HepG2 (cell line): ENCODE results near the gene PAPPA. TPM values are rescaled to one million over a fixed set of nuclear protein-coding genes. Genes with fewer than 3 reads are reported as not detected.

Experiments
- ATAC-seq: fragments of 200-7000 bp; cut with Tn5 transposase; 3 replicates; pipeline ENCODE4 v1.9.1; 2020; ENCODE audit warnings: mild to moderate bottlenecking, moderate library complexity
- BruUV-seq: library from RNA; stranded (reverse); fragments of 400-500 nt; replicated peaks from 2 replicates; lab custom pipeline; 2021; lab: Mats Ljungman, UMichigan
- CTCF ChIA-PET: fragments of 300-600 bp; formaldehyde crosslinking; extraction: SDS; loops from one replicate; lab custom pipeline; 2021; ENCODE audit warnings: low total read pairs, inconsistent platforms, low intra/inter-chr PET ratio; lab: Yijun Ruan, JAX
- POLR2A ChIA-PET: fragments of 350-600 bp; sonication (Branson Sonifier 250); formaldehyde crosslinking; loops from one replicate; lab custom pipeline; 2020; ENCODE audit warnings: antibody characterized with exemption, inconsistent platforms; lab: Yijun Ruan, JAX
- DNase-seq: peaks from one replicate; pipeline ENCODE4 v3.0.0-alpha.2; 2015; ENCODE audit warnings: low spot score
- FAIRE-seq: peaks from 3 replicates; lab custom pipeline; 2011; peaks lifted over from hg19 to GRCh38; lab: Jason Lieb, UNC
- H2AFZ ChIP-seq: one replicate; pipeline ENCODE4 v1.6.1; 2011; ENCODE audit warnings: low read length, inconsistent platforms
- H3K27ac ChIP-seq: fragments of 300-600 bp; 3 replicates; pipeline ENCODE4 v1.8.0; 2011; ENCODE audit warnings: mixed run types, mild to moderate bottlenecking, mixed read lengths, low read length, inconsistent platforms; ENCODE audit not compliant: insufficient read depth; ENCODE audit errors: extremely low read length
- H3K27me3 ChIP-seq, 2 experiments: fragments of 200-600 bp in 1 of 2; 2 replicates in 1 of 2; 3 replicates in 1 of 2; pipeline versions ENCODE4 v1.6.0 to v1.8.0; 2011; ENCODE audit warnings: low read length in 2 of 2, mild to moderate bottlenecking in 2 of 2, moderate library complexity in 2 of 2, inconsistent platforms in 1 of 2; ENCODE audit not compliant: insufficient read depth in 2 of 2, control insufficient read depth in 1 of 2
- H3K36me3 ChIP-seq, 2 experiments: fragments of 200-600 bp in 1 of 2; replicated peaks in 1 of 2; 2 replicates in 1 of 2; 3 replicates in 1 of 2; pipeline versions ENCODE4 v1.5.1 to v1.8.0; 2011; ENCODE audit warnings: low read length in 2 of 2, inconsistent platforms in 1 of 2; ENCODE audit not compliant: insufficient read depth in 2 of 2, control insufficient read depth in 1 of 2
- H3K4me1 ChIP-seq: 2 replicates; pipeline ENCODE4 v1.5.1; 2012; ENCODE audit warnings: low read length, inconsistent platforms; ENCODE audit not compliant: insufficient read depth
- H3K4me2 ChIP-seq: 2 replicates; pipeline ENCODE4 v1.6.0; 2011; ENCODE audit warnings: low read depth, low read length, inconsistent platforms
- H3K4me3 ChIP-seq, 3 experiments: fragments of 200-600 bp in 1 of 3; sonication (generic), shearing (Covaris generic) in 1 of 3; replicated peaks in 1 of 3; 2 replicates each; pipeline ENCODE4 v1.5.1; 2011 to 2016; ENCODE audit warnings: low read length in 3 of 3, inconsistent platforms in 2 of 3, low read depth in 2 of 3, mild to moderate bottlenecking in 2 of 3, control low read depth in 1 of 3, mixed read lengths in 1 of 3; ENCODE audit not compliant: insufficient read depth in 1 of 3
- H3K79me2 ChIP-seq: one replicate; pipeline ENCODE4 v1.6.1; 2011; ENCODE audit warnings: low read length, inconsistent platforms; ENCODE audit not compliant: insufficient read depth
- H3K9ac ChIP-seq: 2 replicates; pipeline ENCODE4 v1.6.0; 2011; ENCODE audit warnings: mild to moderate bottlenecking, low read depth, low read length, inconsistent platforms; ENCODE audit not compliant: insufficient read depth
- H3K9me3 ChIP-seq: 2 replicates; pipeline ENCODE4 v1.5.1; 2012; ENCODE audit warnings: mild to moderate bottlenecking, low read length
- H4K20me1 ChIP-seq: 2 replicates; pipeline ENCODE4 v1.6.0; 2011; ENCODE audit warnings: inconsistent platforms, mild to moderate bottlenecking, low read length, moderate library complexity; ENCODE audit not compliant: insufficient read depth
- MTA1 ChIP-seq: sonication (generic); formaldehyde crosslinking; IDR thresholded peaks from 2 replicates; pipeline ENCODE4 v1.4.0; 2020; ENCODE audit warnings: missing genetic modification reagents, mild to moderate bottlenecking, borderline replicate concordance
- NKX3-1 ChIP-seq: sonication (generic); formaldehyde crosslinking; IDR thresholded peaks from 2 replicates; pipeline ENCODE4 v1.5.0; 2020; ENCODE audit warnings: missing genetic modification reagents
- NONO ChIP-seq, 2 experiments: fragments of 450-650 bp in 1 of 2; sonication (generic) in 1 of 2; formaldehyde crosslinking in 1 of 2; IDR thresholded peaks in 1 of 2; conservative IDR thresholded peaks in 1 of 2; 2 replicates each; pipeline versions ENCODE4 v1.6.1 to v1.8.0; 2017 to 2022; ENCODE audit warnings: mild to moderate bottlenecking in 1 of 2, missing genetic modification reagents in 1 of 2, moderate library complexity in 1 of 2
- SUZ12 ChIP-seq: fragments of 150-350 bp; IDR thresholded peaks from 2 replicates; pipeline ENCODE4 v1.6.1; 2014; ENCODE audit warnings: low read depth, low read length
- U2AF2 ChIP-seq: fragments of 200-400 bp; formaldehyde crosslinking; IDR thresholded peaks from 2 replicates; pipeline ENCODE4 v1.6.1; 2017; ENCODE audit warnings: low read depth, mild to moderate bottlenecking, low read length
- ZBTB38 ChIP-seq: sonication (generic); formaldehyde crosslinking; IDR thresholded peaks from 2 replicates; pipeline ENCODE4 v1.5.1; 2020; ENCODE audit warnings: mild to moderate bottlenecking, missing genetic modification reagents
- WGBS: methylation state at CpG from one replicate; pipeline ENCODE4 v1.1.6; 2017; ENCODE audit warnings: low lambda C conversion rate; 5-methylcytosine and 5-hydroxymethylcytosine counted together
- in situ Hi-C: cut with HindIII; loops from 2 replicates; pipeline ENCODE4 v1.10.0; 2017; ENCODE audit warnings: low pct_unique_long_range_greater_than_20kb; ENCODE audit not compliant: extremely low pct_ligation_motif_present
- intact Hi-C: fragments of 100-400 bp; cut with micrococcal nuclease; formaldehyde crosslinking; loops from one replicate; pipeline ENCODE4 v1.10.0; 2022; ENCODE audit not compliant: unreplicated experiment
- polyA plus RNA-seq, 8 experiments: library from polyadenylated mRNA; depleted of rRNA in 3 of 8; stranded (reverse) in 7 of 8; unstranded in 1 of 8; fragments of >200 nt; fragmentation: Illumina TruSeq in 4 of 8; extraction: Trizol in 4 of 8; gene quantifications; 2 replicates each; pipeline versions ENCODE4 v1.2.1 to v1.2.3, GENCODE V29; 2011 to 2016; ENCODE audit warnings: low read depth in 4 of 8, missing spikeins in 1 of 8, mixed read lengths in 1 of 8; ENCODE audit not compliant: insufficient read depth in 1 of 8
- total RNA-seq, 5 experiments: library from RNA; depleted of rRNA; stranded (reverse); fragments of >200 nt; fragmentation: Illumina TruSeq; extraction: Trizol; gene quantifications; 2 replicates each; pipeline ENCODE4 v1.2.3, GENCODE V29; 2016; ENCODE audit warnings: low read depth in 1 of 5
- TF ChIP-seq, protein P1 (sequence below): sonication (generic); formaldehyde crosslinking; IDR thresholded peaks from 2 replicates; pipeline ENCODE4 v1.5.0; 2020; ENCODE audit warnings: missing genetic modification reagents

PAPPA gene
- total and polyA plus RNA-seq, 2 of the 13 experiments (the other 11 are each of a cell fraction or from before 2014, with no cell fraction given): 0.09 to 0.11 TPM

DNA sequence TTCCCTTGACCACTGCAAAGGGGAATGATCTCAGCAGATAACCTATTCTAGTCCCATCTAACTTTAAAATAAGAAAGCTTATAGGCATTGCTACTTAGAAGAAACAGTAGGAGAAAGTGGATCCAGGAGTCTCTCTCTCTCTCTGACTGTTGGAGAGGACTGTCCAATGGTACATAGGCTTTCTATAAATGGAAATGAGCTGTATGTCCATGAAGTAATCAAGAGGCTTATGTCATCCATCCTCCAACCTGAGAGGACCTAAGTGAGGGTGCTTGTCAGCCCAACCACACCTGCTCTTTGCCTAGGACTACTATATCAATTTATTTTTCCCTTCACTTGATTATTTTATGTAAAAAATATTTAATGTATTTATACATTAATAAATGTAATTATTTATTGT, 172.3 kb downstream of the PAPPA start (continued):
- TF ChIP-seq, protein P1, sequence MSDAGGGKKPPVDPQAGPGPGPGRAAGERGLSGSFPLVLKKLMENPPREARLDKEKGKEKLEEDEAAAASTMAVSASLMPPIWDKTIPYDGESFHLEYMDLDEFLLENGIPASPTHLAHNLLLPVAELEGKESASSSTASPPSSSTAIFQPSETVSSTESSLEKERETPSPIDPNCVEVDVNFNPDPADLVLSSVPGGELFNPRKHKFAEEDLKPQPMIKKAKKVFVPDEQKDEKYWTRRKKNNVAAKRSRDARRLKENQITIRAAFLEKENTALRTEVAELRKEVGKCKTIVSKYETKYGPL: no peak
- TF ChIP-seq ZBTB38 (CRISPR knock-in tag): no peak
- TF ChIP-seq, all 625 proteins: peak for 0

GRCh38 chr9:116327701-116328405, 174.3 kb downstream of the PAPPA start:
- in situ Hi-C loops: loop anchor here (25.0 kb wide), 1 partner anchor 234 kb away; no protein-coding TSS in a partner anchor
- ATAC-seq: no peak
- no peak for TF ChIP-seq NONO (IDR thresholded peaks at IDR 0.05)
- TF ChIP-seq NONO (CRISPR knock-in tag; conservative IDR thresholded peaks at IDR 0.05): no peak
- TF ChIP-seq U2AF2: no peak
- TF ChIP-seq SUZ12: no peak
- no peak for TF ChIP-seq MTA1 (CRISPR knock-in tag)
- no peak for TF ChIP-seq NKX3-1 (CRISPR knock-in tag)
- Histone ChIP-seq H3K4me3 (no peak overlapping the region), H2AFZ (no peak overlapping the region), H3K79me2 (no peaks in the 10 kb centered on the region), H4K20me1 (no peaks in the 10 kb centered on the region), H3K9ac (no peak overlapping the region), H3K9me3 (no peaks in the 10 kb centered on the region), H3K4me1 (peaks cover 16% of the 10 kb centered on the region), H3K27ac (no peak overlapping the region), H3K36me3 (no peaks in the 10 kb centered on the region), H3K27me3 (peaks cover under 1 to 28% of the 10 kb centered on the region in 2 experiments; a peak in 1 of 5 replicates), H3K4me2 (no peak overlapping the region)
- ChIA-PET CTCF (no interaction called here), POLR2A (no interaction called here)
- DNase-seq: no peak
- no TSS peak for BruUV-seq
- 29% methylated on average over 4 of the region's 4 CpGs for WGBS
- intact Hi-C loops: no loop called here
- FAIRE-seq: no peak
